GM12873 (cell line): Measurements from ENCODE around the gene RNF34.

Source experiments
- CTCF ChIP-seq: IDR thresholded peaks from 2 replicates; pipeline ENCODE4 v1.5.1; 2012; ENCODE audit warnings: low read depth, mild to moderate bottlenecking, moderate library complexity, low read length, control low read depth; ENCODE audit not compliant: insufficient read depth; ENCODE audit errors: missing control alignments

Gene RNF34, protein sequence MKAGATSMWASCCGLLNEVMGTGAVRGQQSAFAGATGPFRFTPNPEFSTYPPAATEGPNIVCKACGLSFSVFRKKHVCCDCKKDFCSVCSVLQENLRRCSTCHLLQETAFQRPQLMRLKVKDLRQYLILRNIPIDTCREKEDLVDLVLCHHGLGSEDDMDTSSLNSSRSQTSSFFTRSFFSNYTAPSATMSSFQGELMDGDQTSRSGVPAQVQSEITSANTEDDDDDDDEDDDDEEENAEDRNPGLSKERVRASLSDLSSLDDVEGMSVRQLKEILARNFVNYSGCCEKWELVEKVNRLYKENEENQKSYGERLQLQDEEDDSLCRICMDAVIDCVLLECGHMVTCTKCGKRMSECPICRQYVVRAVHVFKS

DNA sequence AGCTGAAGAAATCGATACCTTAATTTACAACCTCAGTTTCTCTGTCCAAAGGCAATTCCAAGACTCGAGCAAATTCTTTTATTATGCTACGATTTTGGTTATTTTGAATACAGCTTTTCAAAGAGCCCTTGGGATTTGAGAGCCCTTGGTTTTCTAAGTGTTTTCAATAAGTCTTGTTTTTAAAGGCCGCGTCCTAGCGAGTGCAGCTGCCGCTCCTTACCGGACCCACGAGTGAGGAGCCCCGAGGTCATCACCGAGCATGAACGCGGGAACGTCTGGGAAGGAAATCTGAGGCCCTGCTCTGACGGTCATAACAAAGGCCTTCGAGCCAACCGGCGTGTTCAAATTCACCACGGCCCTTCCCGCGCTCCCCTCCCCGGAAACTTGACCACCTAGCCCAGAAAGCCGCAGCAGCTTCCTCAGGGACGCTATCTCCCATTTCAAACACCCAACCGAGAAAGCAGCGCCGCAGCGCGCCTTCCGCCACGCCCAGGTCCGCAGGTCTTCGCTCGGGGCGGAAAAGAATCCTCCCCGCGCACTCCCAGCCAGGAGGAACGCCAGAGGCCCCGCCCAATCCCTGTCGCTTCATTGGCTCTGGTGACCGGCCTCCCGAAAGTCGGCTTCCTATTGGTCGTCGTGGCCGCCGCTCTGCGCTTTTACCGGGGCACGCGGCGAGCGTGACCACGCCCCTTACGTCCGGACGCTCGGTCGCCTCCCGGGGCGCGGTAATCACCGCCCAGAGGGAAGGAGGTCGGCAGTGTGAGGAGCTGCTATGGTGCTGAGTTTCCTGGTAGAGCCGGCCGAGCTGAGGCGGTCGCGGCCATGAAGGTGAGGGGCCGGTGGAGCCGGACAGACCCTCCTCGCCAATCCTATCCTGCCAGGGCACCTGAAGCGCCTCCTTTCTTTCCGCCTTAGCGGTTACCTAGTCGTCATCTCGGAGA, at the start of gene RNF34:
Gene RNF34 (plus strand): TSS at position 728 of the 941 bp plus-strand sequence. CDS start 95 bp downstream, at position 823.
- no peak for TF ChIP-seq CTCF

GRCh38 chr12:121351820-121352681, 47.9 kb upstream of the RNF34 start, which contains the start of gene ANAPC5:
Gene ANAPC5, minus strand, starts transcription at chr12:121352411. Its CDS starts 71 bp downstream, at chr12:121352340.
- no peak for TF ChIP-seq CTCF

DNA sequence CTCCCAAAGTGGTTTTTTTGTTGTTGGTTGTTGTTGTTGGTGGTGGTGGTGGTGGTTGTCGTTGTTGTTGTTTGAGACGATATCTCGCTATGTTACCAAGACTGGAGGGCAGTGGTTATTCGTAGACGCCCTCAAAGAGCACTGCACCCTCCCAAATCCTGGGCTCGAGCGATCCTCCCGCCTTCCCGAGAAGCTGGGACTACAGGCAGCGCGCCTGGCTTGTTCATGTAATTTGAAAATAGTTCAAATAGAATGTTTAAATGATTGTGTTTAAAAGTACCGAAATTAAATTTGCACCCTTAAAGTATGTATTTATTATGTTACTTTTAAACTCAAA, 47.3 kb upstream of the RNF34 start:
- TF ChIP-seq CTCF, result no peak

GRCh38 chr12:121355818-121356217, 44.1 kb upstream of the RNF34 start:
- no peak for TF ChIP-seq CTCF

DNA sequence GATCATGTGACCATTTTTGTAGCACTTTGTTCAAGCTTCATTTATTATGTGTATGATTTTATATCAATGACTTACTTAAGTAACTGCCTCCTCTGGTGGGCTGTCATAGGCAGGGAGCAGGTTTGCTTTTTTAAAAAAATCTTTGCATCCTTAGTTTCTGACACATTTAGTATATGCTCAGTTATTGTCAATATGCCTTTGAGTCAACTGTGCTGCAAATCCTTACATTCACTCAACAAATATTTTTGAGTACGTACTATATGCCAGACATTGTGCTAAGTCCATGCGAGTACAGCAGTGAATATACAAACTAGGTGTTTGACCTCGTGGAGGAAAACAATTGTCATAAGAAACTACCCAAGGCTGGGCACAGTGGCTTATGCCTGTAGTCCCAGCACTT, 43.3 kb upstream of the RNF34 start:
- no peak for TF ChIP-seq CTCF

- no peak for TF ChIP-seq CTCF
Measured at GRCh38 chr12:121357331-121357730, 42.6 kb upstream of the RNF34 start.

DNA sequence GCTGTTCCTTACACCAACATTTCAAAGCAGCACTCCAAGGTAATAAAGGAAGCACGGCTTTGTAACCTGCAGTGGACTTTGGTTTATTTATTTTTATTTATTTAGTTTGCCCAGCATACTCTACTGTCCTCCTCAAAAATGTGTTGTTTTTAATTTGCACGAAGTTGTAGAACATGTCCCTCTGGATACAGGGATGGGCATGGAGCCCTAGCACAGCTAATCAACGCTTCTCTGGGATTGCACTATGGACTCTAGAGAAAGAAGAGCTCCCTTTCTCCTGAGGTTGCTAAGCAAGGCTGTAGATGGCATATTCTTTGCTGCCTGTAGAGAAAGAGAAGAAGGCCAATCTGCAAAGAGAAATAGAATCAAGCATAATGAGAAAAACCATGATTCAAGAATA, 41.8 kb upstream of the RNF34 start:
- no peak for TF ChIP-seq CTCF
